ENCODE results near the gene KRTAP4-11. TPM values are rescaled to one million over a fixed set of nuclear protein-coding genes. Genes with fewer than 3 reads are reported as not detected.

KRTAP4-11 gene
- total RNA-seq, 1 experiment from 2014 or later = not detected

GRCh38 chr17:41076788-41077187, 41.4 kb downstream of the KRTAP4-11 start:
- DNase-seq (ENCODE audit: low read depth, low spot score) (no peak), ATAC-seq (no peak)
- Histone ChIP-seq H3K79me2 (ENCODE audit: insufficient read depth, low read length) (peaks cover 80% of the 10 kb centered on the region), H2AFZ (ENCODE audit: low read depth, low read length, poor library complexity, severe bottlenecking) (no peak overlapping the region), H3K9me3 (ENCODE audit: control insufficient read depth in 1 of 2, insufficient read depth in 1 of 2, low read depth in 1 of 2, low read length in 2 of 2) (no peaks in the 10 kb centered on the region), H3K4me2 (ENCODE audit: low read length) (no peak overlapping the region), H3K36me3 (ENCODE audit: control insufficient read depth in 1 of 2, insufficient read depth in 2 of 2, low read length in 2 of 2) (peaks cover 0 to 76% of the 10 kb centered on the region in 2 experiments; a peak in 2 of 4 replicates), H3K4me1 (ENCODE audit: control insufficient read depth in 1 of 2, insufficient read depth in 2 of 2, low read length in 2 of 2) (peaks cover 0 to 58% of the 10 kb centered on the region in 2 experiments; a peak in 2 of 4 replicates), H3K4me3 (replicated peaks in 1 of 2; ENCODE audit: low read depth in 1 of 2, low read length in 2 of 2) (no peak overlapping the region), H3K27me3 (ENCODE audit: insufficient read depth, low read length) (no peaks in the 10 kb centered on the region), H3K27ac (ENCODE audit: low read depth, low read length) (no peak overlapping the region), H3K9ac (ENCODE audit: low read length) (no peak overlapping the region), H4K20me1 (ENCODE audit: insufficient read depth) (no peaks in the 10 kb centered on the region), H3K9me2 (ENCODE audit: insufficient read depth) (no peaks in the 10 kb centered on the region)
- POLR2A ChIA-PET = no interaction called here
- CTCF ChIA-PET = no interaction called here
- RAD21 ChIA-PET (ENCODE audit: low non-redundant PET in 1 of 2, low total read pairs in 2 of 2, uncharacterized antibody in 2 of 2, unreplicated experiment in 2 of 2) = no interaction called here
- BruUV-seq (replicated peaks) = no TSS peak
- intact Hi-C loops (cut with micrococcal nuclease) = no loop called here
- TF ChIP-seq ZFX (IDR thresholded peaks at IDR 0.05) (no peak), YY1 (IDR thresholded peaks at IDR 0.05; ENCODE audit: extremely low read depth, insufficient replicate concordance, low read depth, low read length) (no peak), CEBPB (IDR thresholded peaks at IDR 0.05; ENCODE audit: low read depth) (no peak), CBX3 (IDR thresholded peaks at IDR 0.05; ENCODE audit: low read depth) (no peak), JUND (IDR thresholded peaks at IDR 0.05) (no peak), MAX (IDR thresholded peaks at IDR 0.05) (no peak), FOSL1 (IDR thresholded peaks at IDR 0.05; ENCODE audit: low read depth) (no peak), EZH2phosphoT487 (IDR thresholded peaks at IDR 0.05; ENCODE audit: borderline replicate concordance) (no peak), CTCF (IDR thresholded peaks at IDR 0.05 in 2 of 3, conservative IDR thresholded peaks at IDR 0.05 in 1 of 3; ENCODE audit: borderline replicate concordance in 1 of 3, insufficient read depth in 1 of 3, low read depth in 2 of 3, low read length in 2 of 3) (no peak), ELF1 (IDR thresholded peaks at IDR 0.05; ENCODE audit: borderline replicate concordance, low read depth) (no peak), ZBTB33 (IDR thresholded peaks at IDR 0.05; ENCODE audit: extremely low read depth, insufficient replicate concordance, low read length) (no peak), REST (IDR thresholded peaks at IDR 0.05; ENCODE audit: low read depth) (no peak), TCF7L2 (IDR thresholded peaks at IDR 0.05; ENCODE audit: borderline replicate concordance, extremely low read depth, insufficient read depth, insufficient read length) (no peak)
